Stimulated activated naive CD8-positive, alpha-beta T cell treated with anti-CD3 and anti-CD28 coated beads, Interleukin-15, Interleukin-2, amounts not matched to agents 100 U/mL and 50 U/mL, for 24 hours (primary cell): ENCODE data around the gene GCNT2.
A peak's percentile ranks its signal among the peaks of the same experiment; 100 is the strongest.
"Not testable (repeated sequence)": the region's sequence is repeated elsewhere in the genome, so short reads cannot be mapped to it uniquely, and the experiment has no call there.

ENCODE experiments used
- ATAC-seq: fragments of 150-1000 bp; cut with Tn5 transposase; one replicate; pipeline ENCODE4 v1.10.0; 2021
- DNase-seq: peaks from one replicate; pipeline ENCODE4 v3.0.0; 2021

The GCNT2 gene

GRCh38 chr6:10612161-10612560 lies 91.0 kb downstream of the GCNT2 start:
- DNase-seq (no peak), ATAC-seq (no peak)

GRCh38 chr6:10613077-10613476 lies 91.9 kb downstream of the GCNT2 start:
- DNase-seq (no peak), ATAC-seq (no peak)

- DNase-seq: no peak
- ATAC-seq: no peak
Measured at GRCh38 chr6:10613723-10614122, 92.6 kb downstream of the GCNT2 start.

GRCh38 chr6:10615675-10616074 lies 94.5 kb downstream of the GCNT2 start:
- ATAC-seq (no peak), DNase-seq (no peak)

GRCh38 chr6:10616266-10616665 lies 95.1 kb downstream of the GCNT2 start:
- not testable (repeated sequence) for DNase-seq, ATAC-seq

GRCh38 chr6:10617008-10617696 lies 96.0 kb downstream of the GCNT2 start:
- DNase-seq (no peak), ATAC-seq (no peak)

- DNase-seq: no peak
- ATAC-seq: no peak
Measured at GRCh38 chr6:10618409-10618808, 97.3 kb downstream of the GCNT2 start.

GRCh38 chr6:10621213-10621612 lies 100.1 kb downstream of the GCNT2 start:
- ATAC-seq: no peak
- no peak for DNase-seq

- ATAC-seq: no peak
Measured at GRCh38 chr6:10621847-10622246, 100.7 kb downstream of the GCNT2 start.

GRCh38 chr6:10624836-10625235 lies 103.7 kb downstream of the GCNT2 start:
- DNase-seq (no peak), ATAC-seq (no peak)

More at GRCh38 chr6:10621847-10622246, 100.7 kb downstream of the GCNT2 start:
- DNase-seq: no peak

- DNase-seq: no peak
- no peak for ATAC-seq
Measured at GRCh38 chr6:10626154-10626741, 105.1 kb downstream of the GCNT2 start.

GRCh38 chr6:10627800-10628199 lies 106.6 kb downstream of the GCNT2 start:
- DNase-seq (no peak), ATAC-seq (no peak)

GRCh38 chr6:10630178-10630577 lies 109.0 kb downstream of the GCNT2 start:
- DNase-seq (no peak), ATAC-seq (no peak)

GRCh38 chr6:10633216-10633615 lies 112.1 kb downstream of the GCNT2 start:
- ATAC-seq (peak; percentile 98), DNase-seq (no peak)

GRCh38 chr6:10640412-10640811 lies 119.3 kb downstream of the GCNT2 start:
- no peak for ATAC-seq

GRCh38 chr6:10641528-10641927 lies 120.4 kb downstream of the GCNT2 start:
- no peak for DNase-seq
- no peak for ATAC-seq

More at GRCh38 chr6:10640412-10640811, 119.3 kb downstream of the GCNT2 start:
- no peak for DNase-seq

- DNase-seq (no peak), ATAC-seq (no peak)
Measured at GRCh38 chr6:10643201-10643651, 122.1 kb downstream of the GCNT2 start.

- ATAC-seq (no peak), DNase-seq (no peak)
Measured at GRCh38 chr6:10644225-10644624, 123.1 kb downstream of the GCNT2 start.

GRCh38 chr6:10655508-10656055 lies 134.4 kb downstream of the GCNT2 start:
- ATAC-seq (peak; percentile 85), DNase-seq (peak; percentile 20)

GRCh38 chr6:10658910-10659698 lies 138.0 kb downstream of the GCNT2 start:
- DNase-seq (no peak), ATAC-seq (no peak)

- DNase-seq (no peak), ATAC-seq (no peak)
Measured at GRCh38 chr6:10659699-10660348, 138.7 kb downstream of the GCNT2 start.
